GM23338 (cell line): ENCODE results near the gene KIAA1217. TPM values are rescaled to one million over a fixed set of nuclear protein-coding genes. Genes with fewer than 3 reads are reported as not detected.
"Not testable (repeated sequence)": the region's sequence is repeated elsewhere in the genome, so short reads cannot be mapped to it uniquely, and the experiment has no call there.

Experiments
- ATAC-seq: fragments of 200-7000 bp; cut with Tn5 transposase; 3 replicates; pipeline ENCODE4 v1.9.1; 2020
- DNase-seq: peaks from one replicate; pipeline ENCODE4 v3.0.0-alpha.2; 2015; ENCODE audit warnings: low spot score
- H2AFZ ChIP-seq: fragments of 200-600 bp; sonication (generic); 2 replicates; pipeline ENCODE4 v1.8.0; 2016; ENCODE audit warnings: antibody characterized with exemption, mild to moderate bottlenecking, moderate library complexity
- H3F3A ChIP-seq: fragments of 200-600 bp; sonication (generic); replicated peaks from 2 replicates; pipeline ENCODE4 v1.8.0; 2017; ENCODE audit warnings: antibody characterized with exemption, mixed run types, low read depth
- H3K27ac ChIP-seq: fragments of 200-600 bp; sonication (generic); 2 replicates; pipeline ENCODE4 v1.6.1; 2016; ENCODE audit warnings: low read depth
- H3K27me3 ChIP-seq: fragments of 200-600 bp; sonication (generic); 2 replicates; pipeline ENCODE4 v1.8.0; 2016; ENCODE audit warnings: mild to moderate bottlenecking, mixed run types, moderate library complexity; ENCODE audit not compliant: insufficient read depth
- H3K36me3 ChIP-seq: fragments of 200-600 bp; sonication (generic); 2 replicates; pipeline ENCODE4 v1.8.0; 2016; ENCODE audit warnings: mild to moderate bottlenecking; ENCODE audit not compliant: insufficient read depth
- H3K4me1 ChIP-seq: fragments of 200-600 bp; sonication (generic); 2 replicates; pipeline ENCODE4 v1.8.0; 2016; ENCODE audit warnings: mild to moderate bottlenecking, moderate library complexity; ENCODE audit not compliant: insufficient read depth
- H3K4me2 ChIP-seq: fragments of 200-600 bp; sonication (generic); 2 replicates; pipeline ENCODE4 v1.7.1; 2017; ENCODE audit warnings: mixed run types
- H3K4me3 ChIP-seq: fragments of 200-600 bp; sonication (generic); 2 replicates; pipeline ENCODE4 v1.6.1; 2016; ENCODE audit warnings: mixed run types
- H3K79me2 ChIP-seq: fragments of 200-600 bp; sonication (generic); replicated peaks from 2 replicates; pipeline ENCODE4 v1.8.0; 2017; ENCODE audit warnings: mild to moderate bottlenecking; ENCODE audit not compliant: insufficient read depth
- H3K9me2 ChIP-seq: fragments of 200-600 bp; sonication (generic); 2 replicates; pipeline ENCODE4 v1.8.0; 2017; ENCODE audit not compliant: insufficient read depth
- H4K20me1 ChIP-seq: fragments of 200-600 bp; sonication (generic); replicated peaks from 2 replicates; pipeline ENCODE4 v1.8.0; 2017; ENCODE audit warnings: mild to moderate bottlenecking; ENCODE audit not compliant: insufficient read depth
- H3K27ac Mint-ChIP-seq: 2 replicates; pipeline ENCODE4 v1.8.0; 2020; ENCODE audit warnings: inconsistent platforms, mild to moderate bottlenecking, moderate library complexity, mixed read lengths
- H3K27me3 Mint-ChIP-seq: 3 replicates; pipeline ENCODE4 v1.8.0; 2022; ENCODE audit warnings: low read depth, mild to moderate bottlenecking, moderate library complexity, mixed read lengths, inconsistent platforms; ENCODE audit not compliant: insufficient read depth, poor library complexity
- H3K36me3 Mint-ChIP-seq: 3 replicates; pipeline ENCODE4 v1.8.0; 2021; ENCODE audit warnings: low read depth, mild to moderate bottlenecking, inconsistent platforms, moderate library complexity, mixed read lengths
- H3K4me1 Mint-ChIP-seq: 3 replicates; pipeline ENCODE4 v1.8.0; 2020; ENCODE audit warnings: mild to moderate bottlenecking, inconsistent platforms, mixed read lengths
- H3K4me3 Mint-ChIP-seq: 3 replicates; pipeline ENCODE4 v1.8.0; 2021; ENCODE audit warnings: moderate library complexity, mild to moderate bottlenecking, inconsistent platforms, mixed read lengths
- H3K9me3 Mint-ChIP-seq: 3 replicates; pipeline ENCODE4 v1.8.0; 2020; ENCODE audit warnings: moderate library complexity, mild to moderate bottlenecking, inconsistent platforms, mixed read lengths
- CREB1 ChIP-seq: fragments of 250-450 bp; sonication (Bioruptor Pico); IDR thresholded peaks from 2 replicates; pipeline ENCODE4 v1.5.0; 2020; ENCODE audit warnings: low read depth, mild to moderate bottlenecking, moderate library complexity
- CTCF ChIP-seq, 2 experiments: fragments of 200-600 bp in 1 of 2; sonication (generic) in 1 of 2; conservative IDR thresholded peaks; 2 replicates each; pipeline versions ENCODE4 v1.5.1 to v1.6.1; 2016 to 2017; ENCODE audit warnings: antibody characterized with exemption in 2 of 2, low read depth in 2 of 2, mild to moderate bottlenecking in 2 of 2, moderate library complexity in 1 of 2
- JUNB ChIP-seq: IDR thresholded peaks from one replicate; pipeline ENCODE4 v1.6.1; 2016; ENCODE audit warnings: antibody characterized with exemption; ENCODE audit not compliant: unreplicated experiment
- NANOG ChIP-seq: IDR thresholded peaks from 2 replicates; pipeline ENCODE4 v1.6.1; 2016; ENCODE audit warnings: antibody characterized with exemption, borderline replicate concordance
- REST ChIP-seq: IDR thresholded peaks from one replicate; pipeline ENCODE4 v1.6.1; 2018; ENCODE audit warnings: antibody characterized with exemption; ENCODE audit not compliant: unreplicated experiment
- ZNF114 ChIP-seq: fragments of 250-450 bp; sonication (Bioruptor Pico); IDR thresholded peaks from 2 replicates; pipeline ENCODE4 v1.5.0; 2020; ENCODE audit warnings: mild to moderate bottlenecking, moderate library complexity
- ZNF462 ChIP-seq: fragments of 250-450 bp; sonication (Bioruptor Pico); IDR thresholded peaks from 2 replicates; pipeline ENCODE4 v1.5.0; 2020; ENCODE audit warnings: mild to moderate bottlenecking, moderate library complexity
- polyA plus RNA-seq: library from polyadenylated mRNA; unstranded; fragments of >200 nt; fragmentation: Nextera tagmentation; extraction: Ambion mirVana; gene quantifications from 2 replicates; pipeline ENCODE4 v1.2.1, GENCODE V29; 2016
- total RNA-seq: library from RNA; depleted of rRNA; stranded (reverse); fragments of >200 nt; shearing (Covaris generic); gene quantifications from 2 replicates; pipeline ENCODE4 v1.2.3, GENCODE V29; 2014

Gene KIAA1217
- total and polyA plus RNA-seq, 2 experiments from 2014 or later = 6.4 to 9.1 TPM

GRCh38 chr10:24350922-24351225 is 141.9 kb downstream of the KIAA1217 start:
- peaks cover 25% of the 10 kb centered on the region for H3K4me1 Mint-ChIP-seq
- not testable (repeated sequence) for H3K36me3 Mint-ChIP-seq, H3K9me2 ChIP-seq, H3K4me2 ChIP-seq, H2AFZ ChIP-seq, H3K4me3 ChIP-seq, ATAC-seq, H3K27me3 Mint-ChIP-seq, H3K4me3 Mint-ChIP-seq, H3K27ac Mint-ChIP-seq, H3K27ac ChIP-seq, H3K9me3 Mint-ChIP-seq, DNase-seq, H4K20me1 ChIP-seq, H3K79me2 ChIP-seq, H3K27me3 ChIP-seq, H3K36me3 ChIP-seq, H3F3A ChIP-seq
- peaks cover 12% of the 10 kb centered on the region for H3K4me1 ChIP-seq

- no peaks in the 10 kb centered on the region for H3F3A ChIP-seq
- no peaks in the 10 kb centered on the region for H3K9me3 Mint-ChIP-seq
- H3K27ac ChIP-seq = no peak overlapping the region; the same call in 1 of the 2 replicates
- H3K36me3 Mint-ChIP-seq = no peaks in the 10 kb centered on the region
- no peak for DNase-seq
- H3K27ac Mint-ChIP-seq = 0 out of 2 replicates have a peak overlapping the region, but pooled peaks have one; percentile 26
- peaks cover 4% of the 10 kb centered on the region; the same call in 1 of the 2 replicates for H3K9me2 ChIP-seq
- no peak overlapping the region for H3K4me3 ChIP-seq
- no peak for ATAC-seq
- H2AFZ ChIP-seq = no peak overlapping the region
- peaks cover 29% of the 10 kb centered on the region for H3K4me1 Mint-ChIP-seq
- no peak overlapping the region for H3K4me2 ChIP-seq
- no peak overlapping the region for H3K4me3 Mint-ChIP-seq
- TF ChIP-seq REST (no peak), CTCF (conservative IDR thresholded peaks at IDR 0.05; ENCODE audit: low read depth in 2 of 2) (no peak), JUNB (no peak), NANOG (no peak), ZNF462 (CRISPR knock-in tag) (no peak), CREB1 (CRISPR knock-in tag) (no peak), ZNF114 (no peak)
- peaks cover 12% of the 10 kb centered on the region for H3K4me1 ChIP-seq
- H3K79me2 ChIP-seq = no peaks in the 10 kb centered on the region
- H3K27me3 Mint-ChIP-seq = peaks cover 11% of the 10 kb centered on the region
- no peaks in the 10 kb centered on the region for H3K36me3 ChIP-seq
- 0 out of 2 replicates have a peak, but pooled peaks cover 3% of the 10 kb centered on the region for H4K20me1 ChIP-seq
- H3K27me3 ChIP-seq = no peaks in the 10 kb centered on the region
Observed at GRCh38 chr10:24351961-24352360, 143.0 kb downstream of the KIAA1217 start.
